Activated CD8-positive, alpha-beta T cell treated with anti-CD3 and anti-CD28 coated beads, Interleukin-2, amount 10 ng/mL, durations not matched to agents 7 days and 5 days (primary cell): Measurements from ENCODE around the gene NDEL1. TPM values are rescaled to one million over a fixed set of nuclear protein-coding genes. Genes with fewer than 3 reads are reported as not detected.

Experiments
- total RNA-seq, 2 experiments: library from RNA; stranded (reverse); gene quantifications; one replicate each; pipeline ENCODE4 v1.2.3, GENCODE V29; 2021

Gene NDEL1
- total RNA-seq, 2 experiments from 2014 or later: 48.1 to 52.5 TPM

Other genes with a start within 250 kb of the NDEL1 start
- gene BORCS6, start 245.7 kb upstream of the NDEL1 start, total RNA-seq: 10 to 100 TPM; 12.7 TPM
- gene AURKB, start 225.3 kb upstream of the NDEL1 start, total RNA-seq: 100 to 1,000 TPM; 182 to 210 TPM
- gene CTC1, start 187.8 kb upstream of the NDEL1 start, total RNA-seq: 100 to 1,000 TPM in 1 of 2 experiments, 10 to 100 TPM in 1; 94.8 to 102 TPM
- gene PFAS, start 186.6 kb upstream of the NDEL1 start, total RNA-seq: 10 to 100 TPM; 78.3 to 80.2 TPM
- 10 to 100 TPM; 49.8 to 55.6 TPM for gene RANGRF, start 147.2 kb upstream of the NDEL1 start, total RNA-seq
- gene SLC25A35, start 140.5 kb upstream of the NDEL1 start, total RNA-seq: 1 to 10 TPM; 8.7 to 9.5 TPM
- not detected for gene ARHGEF15, start 125.6 kb upstream of the NDEL1 start, total RNA-seq
- not detected for gene ODF4, start 96.0 kb upstream of the NDEL1 start, total RNA-seq
- gene RPL26, start 52.7 kb upstream of the NDEL1 start, total RNA-seq: 1,000 to 10,000 TPM; 1,633 to 1,747 TPM
- gene RNF222, start 38.1 kb upstream of the NDEL1 start, total RNA-seq: under 1 TPM; 0.24 to 0.29 TPM
- 1 to 10 TPM; 7.7 to 8.1 TPM for gene MYH10, start 194.8 kb downstream of the NDEL1 start, total RNA-seq